Karpas-422 (cell line): Measurements from ENCODE around the gene HK3. TPM values are rescaled to one million over a fixed set of nuclear protein-coding genes. Genes with fewer than 3 reads are reported as not detected.

Experiments used
- DNase-seq: peaks from one replicate; pipeline ENCODE4 v3.0.0-alpha.2; 2015
- H2AFZ ChIP-seq: fragments of 200-600 bp; sonication (generic); 2 replicates; pipeline ENCODE4 v1.6.1; 2014; ENCODE audit warnings: antibody characterized with exemption, low read length, mixed read lengths
- H3K27ac ChIP-seq: fragments of 200-600 bp; sonication (generic); 2 replicates; pipeline ENCODE4 v1.5.1; 2014; ENCODE audit warnings: mild to moderate bottlenecking, low read length, moderate library complexity
- H3K27me3 ChIP-seq: fragments of 200-600 bp; sonication (generic); 2 replicates; pipeline ENCODE4 v1.6.1; 2014; ENCODE audit warnings: low read length, mixed read lengths
- H3K36me3 ChIP-seq: fragments of 200-600 bp; sonication (generic); 2 replicates; pipeline ENCODE4 v1.6.1; 2014; ENCODE audit warnings: low read length, mixed read lengths; ENCODE audit not compliant: insufficient read depth
- H3K4me1 ChIP-seq: fragments of 200-600 bp; sonication (generic); 2 replicates; pipeline ENCODE4 v1.6.1; 2014; ENCODE audit warnings: mild to moderate bottlenecking, low read length, mixed read lengths
- H3K4me2 ChIP-seq: fragments of 200-600 bp; sonication (generic); 2 replicates; pipeline ENCODE4 v1.6.1; 2014; ENCODE audit warnings: low read length, low read depth, mild to moderate bottlenecking; ENCODE audit not compliant: poor library complexity, severe bottlenecking
- H3K4me3 ChIP-seq: fragments of 200-600 bp; sonication (generic); 2 replicates; pipeline ENCODE4 v1.5.1; 2014; ENCODE audit warnings: mild to moderate bottlenecking, antibody characterized with exemption, low read length, mixed read lengths
- H3K79me2 ChIP-seq: fragments of 200-600 bp; sonication (generic); 2 replicates; pipeline ENCODE4 v1.6.1; 2014; ENCODE audit warnings: mild to moderate bottlenecking, low read length, mixed read lengths
- H3K9ac ChIP-seq: fragments of 200-600 bp; sonication (generic); 2 replicates; pipeline ENCODE4 v1.6.0; 2014; ENCODE audit warnings: low read length
- H3K9me2 ChIP-seq: fragments of 200-600 bp; sonication (generic), shearing (Covaris generic); replicated peaks from 2 replicates; pipeline ENCODE4 v1.6.0; 2014; ENCODE audit warnings: mild to moderate bottlenecking, low read length, moderate library complexity; ENCODE audit not compliant: insufficient read depth
- H3K9me3 ChIP-seq: fragments of 300-700, 200-600 bp; sonication (generic); 2 replicates; pipeline ENCODE4 v1.6.1; 2014; ENCODE audit warnings: low read length, mixed read lengths
- H4K20me1 ChIP-seq: fragments of 200-600 bp; sonication (generic); 2 replicates; pipeline ENCODE4 v1.6.1; 2014; ENCODE audit warnings: mild to moderate bottlenecking, antibody characterized with exemption, low read length, low read depth; ENCODE audit not compliant: insufficient read depth
- total RNA-seq: library from RNA; depleted of rRNA; stranded (reverse); fragments of >200 nt; shearing (Covaris generic); gene quantifications from 2 replicates; pipeline ENCODE4 v1.2.3, GENCODE V29; 2014; ENCODE audit warnings: low replicate concordance

Gene HK3
- total RNA-seq, 1 experiment from 2014 or later = not detected

DNA sequence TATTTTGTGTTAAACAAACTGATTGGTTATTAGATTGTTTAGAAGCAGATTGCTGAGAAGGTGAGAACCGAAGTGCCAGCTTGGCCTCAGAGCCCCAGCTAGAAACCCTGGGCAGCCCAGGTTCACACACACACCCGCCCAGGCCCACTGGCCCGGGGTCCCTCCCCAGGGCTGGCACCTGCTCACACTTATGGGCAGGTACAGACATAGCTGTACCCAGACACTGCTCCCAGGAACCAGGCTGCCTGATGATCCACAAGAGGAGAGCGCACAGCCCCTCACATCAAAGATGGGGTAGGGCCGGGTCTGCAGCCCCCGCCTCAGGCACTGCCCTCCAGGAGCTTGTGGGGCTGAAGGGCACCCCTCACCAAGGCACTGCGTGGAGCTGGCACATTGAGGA, 33.2 kb downstream of the HK3 start:
- Histone ChIP-seq H3K27ac (no peak overlapping the region), H3K79me2 (no peaks in the 10 kb centered on the region), H2AFZ (no peak overlapping the region), H3K9me2 (no peaks in the 10 kb centered on the region), H3K4me3 (no peak overlapping the region), H4K20me1 (peaks cover 16% of the 10 kb centered on the region; the same call in 1 of the 2 replicates), H3K9ac (no peak overlapping the region), H3K4me2 (no peak overlapping the region), H3K4me1 (peaks cover 6% of the 10 kb centered on the region), H3K36me3 (no peaks in the 10 kb centered on the region), H3K9me3 (no peaks in the 10 kb centered on the region), H3K27me3 (no peaks in the 10 kb centered on the region)
- no peak for DNase-seq

DNA sequence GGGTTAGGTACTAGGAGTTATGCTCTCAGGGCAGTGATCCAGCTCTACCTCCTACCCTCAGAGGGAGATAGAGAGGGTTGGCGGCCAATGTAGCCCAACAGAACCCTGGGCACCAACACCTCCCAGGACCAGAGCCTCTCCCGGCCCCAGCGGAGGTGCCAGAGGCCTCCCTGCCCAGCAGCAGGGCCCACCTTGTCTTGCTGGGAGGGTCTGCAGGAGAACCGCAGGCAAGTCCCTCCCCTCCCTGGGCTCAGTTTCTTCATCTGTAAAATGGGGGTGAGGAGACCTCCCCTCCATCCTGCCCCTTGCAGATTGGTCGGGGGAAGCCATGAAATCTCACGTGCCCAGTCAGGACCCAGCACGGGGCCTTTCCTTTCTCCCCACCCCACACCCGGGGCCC, 34.4 kb downstream of the HK3 start:
- H3K4me3 ChIP-seq = no peak overlapping the region
- no peak overlapping the region for H3K4me2 ChIP-seq
- no peak overlapping the region for H3K27ac ChIP-seq
- H3K27me3 ChIP-seq = no peaks in the 10 kb centered on the region
- no peak for DNase-seq
- H3K9ac ChIP-seq = no peak overlapping the region
- no peaks in the 10 kb centered on the region for H3K9me3 ChIP-seq
- no peaks in the 10 kb centered on the region for H3K9me2 ChIP-seq
- H2AFZ ChIP-seq = no peak overlapping the region
- H3K36me3 ChIP-seq = no peaks in the 10 kb centered on the region
- peaks cover 16% of the 10 kb centered on the region; the same call in 1 of the 2 replicates for H4K20me1 ChIP-seq
- peaks cover 6% of the 10 kb centered on the region for H3K4me1 ChIP-seq
- H3K79me2 ChIP-seq = no peaks in the 10 kb centered on the region

DNA sequence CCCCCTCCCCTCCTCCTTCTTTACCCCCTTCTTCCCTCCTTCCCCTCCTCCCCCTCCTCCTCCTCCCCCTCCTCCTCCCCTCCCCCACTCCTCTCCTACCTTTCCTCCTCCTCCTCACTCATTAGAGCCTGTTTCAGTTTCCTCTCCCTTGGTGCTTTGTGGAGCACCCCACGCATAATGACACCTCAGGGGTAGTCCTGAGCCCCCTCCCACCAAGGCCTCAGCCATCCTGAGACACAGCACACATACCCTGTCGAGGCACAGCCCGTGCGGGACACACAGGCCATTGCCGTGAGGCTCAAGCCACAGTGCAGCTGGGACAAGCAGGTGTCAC, 35.4 kb downstream of the HK3 start:
- peaks cover 16% of the 10 kb centered on the region; the same call in 1 of the 2 replicates for H4K20me1 ChIP-seq
- peaks cover 6% of the 10 kb centered on the region for H3K4me1 ChIP-seq
- H3K4me2 ChIP-seq = no peak overlapping the region
- no peaks in the 10 kb centered on the region for H3K9me3 ChIP-seq
- H2AFZ ChIP-seq = no peak overlapping the region
- no peaks in the 10 kb centered on the region for H3K79me2 ChIP-seq
- no peaks in the 10 kb centered on the region for H3K27me3 ChIP-seq
- H3K9me2 ChIP-seq = no peaks in the 10 kb centered on the region
- no peak overlapping the region for H3K4me3 ChIP-seq
- H3K36me3 ChIP-seq = no peaks in the 10 kb centered on the region
- H3K27ac ChIP-seq = no peak overlapping the region
- no peak overlapping the region for H3K9ac ChIP-seq
- no peak for DNase-seq

DNA sequence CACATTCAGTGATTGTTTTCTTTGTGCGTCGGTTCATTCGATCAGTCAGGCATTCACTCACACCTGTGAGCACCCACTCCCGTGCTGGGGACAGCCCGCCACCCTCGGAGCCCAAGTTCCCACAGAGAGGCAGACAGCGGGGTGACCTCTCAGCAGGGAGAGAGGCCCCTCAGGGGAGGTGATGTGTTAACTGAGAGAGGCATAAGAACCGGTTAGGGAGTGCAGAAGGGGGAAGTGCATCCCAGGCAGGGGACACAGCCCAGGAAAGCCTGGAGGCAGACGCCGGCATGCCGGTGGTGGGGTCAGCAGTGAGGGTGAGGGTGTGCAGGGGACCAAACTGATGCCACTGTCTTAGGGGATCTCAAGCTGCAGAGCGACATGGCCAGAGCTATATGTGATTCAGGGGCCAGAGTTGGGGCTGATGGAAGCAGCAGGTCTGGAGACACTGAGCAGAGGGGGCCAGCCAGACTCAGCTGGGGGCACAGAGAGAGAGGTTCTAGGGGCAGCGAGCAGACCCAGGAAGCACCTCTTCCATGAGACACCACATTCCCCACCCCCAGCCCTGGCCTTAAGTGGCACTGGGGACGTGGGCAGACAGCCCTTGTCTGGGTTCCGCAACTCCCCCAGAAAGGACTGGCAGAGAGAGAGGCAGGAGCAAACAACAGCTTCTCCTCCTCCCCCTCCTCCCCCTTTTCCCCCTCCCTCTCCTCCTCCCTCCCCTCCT, 35.9 kb downstream of the HK3 start:
- Histone ChIP-seq H3K9me2 (no peaks in the 10 kb centered on the region), H3K4me3 (no peak overlapping the region), H4K20me1 (peaks cover 16% of the 10 kb centered on the region; the same call in 1 of the 2 replicates), H3K27me3 (no peaks in the 10 kb centered on the region), H3K9me3 (no peaks in the 10 kb centered on the region), H3K36me3 (no peaks in the 10 kb centered on the region), H3K27ac (no peak overlapping the region), H3K79me2 (no peaks in the 10 kb centered on the region), H3K9ac (no peak overlapping the region), H2AFZ (no peak overlapping the region), H3K4me2 (no peak overlapping the region), H3K4me1 (peaks cover 6% of the 10 kb centered on the region)
- no peak for DNase-seq

DNA sequence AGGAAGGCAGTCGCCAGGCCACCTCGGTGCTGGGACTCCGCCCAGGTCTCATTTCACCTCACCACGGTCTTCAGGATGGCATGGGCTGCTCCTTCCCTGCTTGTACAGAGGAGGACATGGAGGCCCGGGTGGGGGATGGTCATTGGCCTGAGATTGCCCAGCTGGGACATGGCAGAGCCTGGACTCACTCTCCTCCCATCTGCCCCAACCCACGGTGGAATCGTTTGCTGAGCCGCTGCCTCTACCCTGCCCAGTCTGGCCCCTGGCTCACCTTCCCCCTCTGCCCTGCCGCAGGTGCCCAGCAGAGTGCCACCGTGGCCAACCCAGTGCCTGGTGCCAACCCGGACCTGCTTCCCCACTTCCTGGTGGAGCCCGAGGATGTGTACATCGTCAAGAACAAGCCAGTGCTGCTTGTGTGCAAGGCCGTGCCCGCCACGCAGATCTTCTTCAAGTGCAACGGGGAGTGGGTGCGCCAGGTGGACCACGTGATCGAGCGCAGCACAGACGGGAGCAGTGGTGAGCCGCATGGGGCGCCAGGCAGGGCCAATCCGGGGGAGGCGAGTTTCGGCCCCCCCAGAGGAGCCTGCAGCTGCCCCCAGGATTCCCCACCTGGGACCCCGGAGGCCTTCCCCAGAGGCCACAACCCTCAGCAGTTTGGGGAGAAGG, 36.7 kb downstream of the HK3 start:
- Histone ChIP-seq H3K36me3 (no peaks in the 10 kb centered on the region), H3K27me3 (no peaks in the 10 kb centered on the region), H2AFZ (no peak overlapping the region), H3K27ac (no peak overlapping the region), H3K9ac (no peak overlapping the region), H3K4me3 (no peak overlapping the region), H3K4me2 (no peak overlapping the region), H3K9me3 (no peaks in the 10 kb centered on the region), H3K9me2 (no peaks in the 10 kb centered on the region), H3K4me1 (peaks cover 6% of the 10 kb centered on the region), H4K20me1 (peaks cover 16% of the 10 kb centered on the region; the same call in 1 of the 2 replicates), H3K79me2 (no peaks in the 10 kb centered on the region)
- DNase-seq = no peak

DNA sequence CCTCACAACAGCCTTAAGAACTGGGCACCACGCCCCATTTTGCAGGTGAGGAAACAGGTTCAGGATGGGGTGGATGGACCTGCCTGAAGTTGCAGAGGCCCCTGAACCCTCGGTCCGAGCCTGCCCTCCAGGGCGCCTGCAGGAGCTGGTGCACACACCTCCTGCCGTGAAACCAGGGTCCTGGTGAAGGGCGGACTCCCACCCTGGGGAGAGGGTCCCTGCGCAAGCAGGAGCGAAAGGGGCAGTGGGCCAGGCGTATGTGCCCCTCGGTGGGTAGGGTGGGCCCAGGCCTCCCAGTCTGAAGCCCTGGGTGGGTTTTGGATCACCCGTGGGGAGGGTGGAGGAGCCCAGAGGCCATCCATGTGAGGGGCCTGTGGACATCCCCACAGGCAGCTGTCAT, 37.9 kb downstream of the HK3 start:
- Histone ChIP-seq H2AFZ (no peak overlapping the region), H3K4me1 (peaks cover 6% of the 10 kb centered on the region), H3K9me2 (no peaks in the 10 kb centered on the region), H3K27me3 (no peaks in the 10 kb centered on the region), H3K27ac (no peak overlapping the region), H3K9me3 (no peaks in the 10 kb centered on the region), H3K4me3 (no peak overlapping the region), H3K79me2 (no peaks in the 10 kb centered on the region), H3K36me3 (no peaks in the 10 kb centered on the region), H3K4me2 (no peak overlapping the region), H3K9ac (no peak overlapping the region), H4K20me1 (peaks cover 16% of the 10 kb centered on the region; the same call in 1 of the 2 replicates)
- no peak for DNase-seq

DNA sequence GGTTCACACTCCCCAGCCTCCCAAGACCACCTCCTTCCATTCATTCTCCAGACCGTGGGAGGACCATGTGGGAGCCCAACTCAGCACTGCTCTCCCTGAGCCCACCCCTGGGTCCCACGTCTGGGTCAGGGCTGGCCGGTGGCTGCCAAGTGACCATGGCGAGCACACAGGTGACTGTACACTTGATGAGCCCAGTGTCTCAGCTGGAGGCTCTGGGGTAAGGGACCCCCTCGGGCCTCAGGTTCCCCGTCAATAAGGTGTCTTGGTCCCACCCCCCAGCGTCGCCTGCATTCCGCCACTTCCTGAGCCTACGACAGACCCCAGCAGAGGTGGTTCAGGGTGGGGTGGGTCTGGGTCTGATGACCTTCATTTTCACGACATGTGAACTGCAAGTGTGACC, 38.8 kb downstream of the HK3 start:
- Histone ChIP-seq H4K20me1 (peaks cover 11% of the 10 kb centered on the region; the same call in 1 of the 2 replicates), H3K36me3 (no peaks in the 10 kb centered on the region), H3K4me3 (no peak overlapping the region), H3K27me3 (no peaks in the 10 kb centered on the region), H3K4me2 (no peak overlapping the region), H3K4me1 (peaks cover 9% of the 10 kb centered on the region), H3K27ac (no peak overlapping the region), H3K79me2 (no peaks in the 10 kb centered on the region), H3K9me3 (no peaks in the 10 kb centered on the region), H2AFZ (no peak overlapping the region), H3K9me2 (no peaks in the 10 kb centered on the region), H3K9ac (no peak overlapping the region)
- DNase-seq = no peak

DNA sequence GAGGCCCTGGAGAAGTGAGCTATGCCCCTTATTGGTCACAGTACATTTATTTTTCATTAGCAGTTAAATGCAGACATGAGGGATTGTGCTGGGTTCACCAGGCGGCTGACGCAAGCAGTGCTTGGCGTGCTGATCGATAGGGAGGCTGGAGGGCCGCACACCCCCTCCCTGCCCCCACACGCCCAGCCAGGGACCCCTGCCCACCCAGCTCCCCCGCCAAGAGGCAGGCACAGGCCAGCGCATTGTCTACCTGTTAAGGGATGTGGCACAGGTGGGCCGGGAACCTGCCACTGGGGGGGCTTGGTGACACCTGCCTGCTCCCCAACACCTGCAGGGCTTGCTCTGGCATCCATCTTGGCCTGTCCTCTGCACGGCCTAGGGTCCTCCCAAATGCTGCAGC, 39.2 kb downstream of the HK3 start:
- Histone ChIP-seq H3K9ac (no peak overlapping the region), H3K4me3 (no peak overlapping the region), H3K9me2 (no peaks in the 10 kb centered on the region), H3K9me3 (no peaks in the 10 kb centered on the region), H3K4me2 (no peak overlapping the region), H3K27me3 (no peaks in the 10 kb centered on the region), H2AFZ (no peak overlapping the region), H3K4me1 (peaks cover 9% of the 10 kb centered on the region), H3K27ac (no peak overlapping the region), H3K36me3 (no peaks in the 10 kb centered on the region), H4K20me1 (peaks cover 11% of the 10 kb centered on the region; the same call in 1 of the 2 replicates), H3K79me2 (no peaks in the 10 kb centered on the region)
- no peak for DNase-seq
